Astrocyte (in vitro differentiated cells and primary cell): ENCODE data around the gene CDH13. TPM values are rescaled to one million over a fixed set of nuclear protein-coding genes. Genes with fewer than 3 reads are reported as not detected.

Experiments used
- DNase-seq: peaks from one replicate; pipeline ENCODE4 v3.0.0-alpha.2; 2010; ENCODE audit warnings: low read depth
- FAIRE-seq: peaks from 2 replicates; lab custom pipeline; 2011; peaks lifted over from hg19 to GRCh38; lab: Jason Lieb, UNC
- H2AFZ ChIP-seq: 2 replicates; pipeline ENCODE4 v1.6.0; 2012; ENCODE audit warnings: low read depth, low read length, inconsistent platforms
- H3K27ac ChIP-seq: 2 replicates; pipeline ENCODE4 v1.5.1; 2011; ENCODE audit warnings: low read depth, low read length, inconsistent platforms
- H3K27me3 ChIP-seq: 2 replicates; pipeline ENCODE4 v1.6.0; 2011; ENCODE audit warnings: low read length, inconsistent platforms; ENCODE audit not compliant: insufficient read depth
- H3K36me3 ChIP-seq: 2 replicates; pipeline ENCODE4 v1.5.1; 2011; ENCODE audit warnings: low read length, inconsistent platforms; ENCODE audit not compliant: insufficient read depth
- H3K4me1 ChIP-seq: 2 replicates; pipeline ENCODE4 v1.5.1; 2011; ENCODE audit warnings: low read length, inconsistent platforms; ENCODE audit not compliant: insufficient read depth
- H3K4me2 ChIP-seq: 2 replicates; pipeline ENCODE4 v1.6.0; 2012; ENCODE audit warnings: low read length, inconsistent platforms
- H3K4me3 ChIP-seq: 2 replicates; pipeline ENCODE4 v1.5.1; 2011; ENCODE audit warnings: low read depth, mild to moderate bottlenecking, low read length, inconsistent platforms; ENCODE audit not compliant: insufficient read depth
- H3K79me2 ChIP-seq: 2 replicates; pipeline ENCODE4 v1.6.0; 2012; ENCODE audit warnings: mild to moderate bottlenecking, low read length, inconsistent platforms; ENCODE audit not compliant: insufficient read depth
- H3K9ac ChIP-seq: 2 replicates; pipeline ENCODE4 v1.6.0; 2012; ENCODE audit warnings: mild to moderate bottlenecking, low read length, inconsistent platforms
- H3K9me3 ChIP-seq: 2 replicates; pipeline ENCODE4 v1.5.1; 2012; ENCODE audit warnings: low read depth, mild to moderate bottlenecking, low read length, inconsistent platforms; ENCODE audit not compliant: insufficient read depth
- H4K20me1 ChIP-seq: 2 replicates; pipeline ENCODE4 v1.6.0; 2012; ENCODE audit warnings: low read length, inconsistent platforms; ENCODE audit not compliant: insufficient read depth
- H3K27ac Mint-ChIP-seq: one replicate; pipeline ENCODE4 v1.8.0; 2021; ENCODE audit warnings: mild to moderate bottlenecking, mixed read lengths; ENCODE audit not compliant: unreplicated experiment
- H3K27me3 Mint-ChIP-seq: one replicate; pipeline ENCODE4 v1.8.0; 2021; ENCODE audit warnings: low read depth, mixed read lengths; ENCODE audit not compliant: unreplicated experiment
- H3K36me3 Mint-ChIP-seq: one replicate; pipeline ENCODE4 v1.8.0; 2021; ENCODE audit warnings: low read depth, mixed read lengths; ENCODE audit not compliant: unreplicated experiment
- H3K4me1 Mint-ChIP-seq: one replicate; pipeline ENCODE4 v1.8.0; 2021; ENCODE audit warnings: low read depth, mixed read lengths; ENCODE audit not compliant: unreplicated experiment
- H3K4me3 Mint-ChIP-seq: one replicate; pipeline ENCODE4 v1.8.0; 2021; ENCODE audit warnings: mild to moderate bottlenecking, moderate library complexity, mixed read lengths; ENCODE audit not compliant: unreplicated experiment
- H3K9me3 Mint-ChIP-seq: one replicate; pipeline ENCODE4 v1.8.0; 2021; ENCODE audit warnings: mild to moderate bottlenecking, mixed read lengths; ENCODE audit not compliant: unreplicated experiment
- EZH2 ChIP-seq: IDR thresholded peaks from 2 replicates; pipeline ENCODE4 v1.6.1; 2012; ENCODE audit warnings: mild to moderate bottlenecking, low read length, inconsistent platforms; ENCODE audit not compliant: insufficient read depth
- total RNA-seq: library from RNA; stranded (reverse); gene quantifications from 2 replicates; pipeline ENCODE4 v1.2.1, GENCODE V29; 2021
- TF ChIP-seq, protein P1 (sequence below): IDR thresholded peaks from 2 replicates; pipeline ENCODE4 v1.5.1; 2011; ENCODE audit warnings: low read depth, mild to moderate bottlenecking, inconsistent platforms, low read length, moderate library complexity; ENCODE audit not compliant: insufficient read depth

The CDH13 gene
- total RNA-seq, 1 donor from 2014 or later = 41.7 TPM

DNA sequence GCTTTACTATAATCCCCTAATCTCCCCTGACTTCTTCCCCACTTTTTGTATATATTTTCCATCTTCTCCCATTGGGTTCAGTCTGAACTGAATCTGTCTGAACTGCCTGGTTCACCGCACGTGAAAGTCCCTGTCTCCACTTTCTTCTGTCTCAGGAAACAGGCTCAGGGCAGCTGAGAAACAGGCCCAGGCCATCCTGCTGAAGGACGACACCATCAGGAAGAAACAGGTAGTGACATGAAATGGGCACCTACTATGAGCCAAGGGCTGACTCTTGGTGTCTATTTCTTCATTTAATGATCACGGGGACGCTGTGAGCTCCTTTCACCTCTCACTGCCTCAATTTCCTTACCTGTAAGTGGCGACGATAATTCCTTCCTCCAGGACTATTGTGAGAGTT, 1090.5 kb downstream of the CDH13 start:
- Mint-ChIP-seq H3K27me3 (peaks cover 3% of the 10 kb centered on the region), H3K36me3 (no peaks in the 10 kb centered on the region), H3K4me1 (peaks cover 28% of the 10 kb centered on the region), H3K4me3 (peak overlapping the region; percentile 63), H3K9me3 (peaks cover 3% of the 10 kb centered on the region), H3K27ac (peak overlapping the region; percentile 90)
- peak overlapping the region; percentile 72 for H3K4me2 ChIP-seq
- FAIRE-seq = no peak
- no peak overlapping the region for H3K4me3 ChIP-seq
- no peaks in the 10 kb centered on the region for H3K9me3 ChIP-seq
- DNase-seq = no peak
- H3K27me3 ChIP-seq = no peaks in the 10 kb centered on the region
- peak overlapping the region; percentile 43 for H3K9ac ChIP-seq
- no peak for TF ChIP-seq EZH2
- TF ChIP-seq, protein P1, sequence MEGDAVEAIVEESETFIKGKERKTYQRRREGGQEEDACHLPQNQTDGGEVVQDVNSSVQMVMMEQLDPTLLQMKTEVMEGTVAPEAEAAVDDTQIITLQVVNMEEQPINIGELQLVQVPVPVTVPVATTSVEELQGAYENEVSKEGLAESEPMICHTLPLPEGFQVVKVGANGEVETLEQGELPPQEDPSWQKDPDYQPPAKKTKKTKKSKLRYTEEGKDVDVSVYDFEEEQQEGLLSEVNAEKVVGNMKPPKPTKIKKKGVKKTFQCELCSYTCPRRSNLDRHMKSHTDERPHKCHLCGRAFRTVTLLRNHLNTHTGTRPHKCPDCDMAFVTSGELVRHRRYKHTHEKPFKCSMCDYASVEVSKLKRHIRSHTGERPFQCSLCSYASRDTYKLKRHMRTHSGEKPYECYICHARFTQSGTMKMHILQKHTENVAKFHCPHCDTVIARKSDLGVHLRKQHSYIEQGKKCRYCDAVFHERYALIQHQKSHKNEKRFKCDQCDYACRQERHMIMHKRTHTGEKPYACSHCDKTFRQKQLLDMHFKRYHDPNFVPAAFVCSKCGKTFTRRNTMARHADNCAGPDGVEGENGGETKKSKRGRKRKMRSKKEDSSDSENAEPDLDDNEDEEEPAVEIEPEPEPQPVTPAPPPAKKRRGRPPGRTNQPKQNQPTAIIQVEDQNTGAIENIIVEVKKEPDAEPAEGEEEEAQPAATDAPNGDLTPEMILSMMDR = peak; percentile 20
- H3K36me3 ChIP-seq = no peaks in the 10 kb centered on the region
- H4K20me1 ChIP-seq = no peaks in the 10 kb centered on the region
- H3K4me1 ChIP-seq = peaks cover 15% of the 10 kb centered on the region
- peak overlapping the region; percentile 75 for H3K27ac ChIP-seq
- no peak overlapping the region for H2AFZ ChIP-seq
- no peaks in the 10 kb centered on the region for H3K79me2 ChIP-seq

DNA sequence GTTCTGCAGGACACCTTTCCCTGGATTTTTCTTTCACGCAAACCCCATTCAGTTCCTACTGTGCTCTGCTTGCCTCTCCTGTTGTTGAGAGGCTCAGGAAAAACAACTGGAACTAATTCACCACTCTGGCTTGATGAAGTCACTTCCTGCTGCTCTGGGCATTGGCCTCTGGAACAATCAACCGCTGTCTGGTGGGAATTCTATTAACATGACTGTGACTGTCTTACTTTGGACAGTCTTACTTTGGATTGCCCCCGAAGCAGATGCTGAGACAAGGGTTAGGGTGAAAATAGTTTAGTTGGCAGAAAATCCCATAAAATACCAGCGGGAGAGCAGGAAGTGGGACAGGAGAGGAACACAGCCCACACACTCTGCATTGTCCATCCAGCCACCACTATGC, 1091.0 kb downstream of the CDH13 start:
- no peaks in the 10 kb centered on the region for H3K9me3 ChIP-seq
- H3K27ac Mint-ChIP-seq = peak overlapping the region; percentile 90
- peak overlapping the region; percentile 63 for H3K4me3 Mint-ChIP-seq
- peaks cover 15% of the 10 kb centered on the region for H3K4me1 ChIP-seq
- peak overlapping the region; percentile 72 for H3K4me2 ChIP-seq
- TF ChIP-seq EZH2 = no peak
- TF ChIP-seq, protein P1 = no peak
- no peaks in the 10 kb centered on the region for H3K27me3 ChIP-seq
- H3K27me3 Mint-ChIP-seq = peaks cover 7% of the 10 kb centered on the region
- no peaks in the 10 kb centered on the region for H4K20me1 ChIP-seq
- H3K27ac ChIP-seq = peak overlapping the region; percentile 75
- H3K9ac ChIP-seq = peak overlapping the region; percentile 43
- peaks cover 28% of the 10 kb centered on the region for H3K4me1 Mint-ChIP-seq
- peak; percentile 90 for DNase-seq
- H3K4me3 ChIP-seq = no peak overlapping the region
- H3K79me2 ChIP-seq = no peaks in the 10 kb centered on the region
- no peak overlapping the region for H2AFZ ChIP-seq
- FAIRE-seq = peak; percentile 43
- peaks cover 3% of the 10 kb centered on the region for H3K9me3 Mint-ChIP-seq
- no peaks in the 10 kb centered on the region for H3K36me3 Mint-ChIP-seq
- no peaks in the 10 kb centered on the region for H3K36me3 ChIP-seq

DNA sequence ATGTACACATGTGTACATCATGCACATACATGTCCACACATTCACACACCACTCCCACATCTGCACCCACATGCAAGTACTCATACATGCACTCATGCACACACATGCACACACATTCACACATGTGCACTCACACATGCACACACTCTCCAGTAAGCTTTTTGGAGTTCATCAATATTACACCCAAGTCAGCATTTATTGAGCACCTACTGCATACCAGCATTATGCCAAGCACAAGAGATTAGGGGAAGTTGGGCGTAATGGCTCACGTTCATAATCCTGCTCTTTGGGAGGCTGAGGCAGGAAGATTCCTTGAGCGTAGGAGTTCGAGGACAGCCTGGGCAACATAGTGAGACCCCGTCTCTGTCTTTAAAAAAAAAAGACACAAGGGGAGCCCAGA, 1093.4 kb downstream of the CDH13 start:
- DNase-seq (no peak), FAIRE-seq (no peak)
- peaks cover 21% of the 10 kb centered on the region for H3K4me1 Mint-ChIP-seq
- no peak overlapping the region for H3K9ac ChIP-seq
- H3K36me3 ChIP-seq = no peaks in the 10 kb centered on the region
- no peak overlapping the region for H2AFZ ChIP-seq
- no peaks in the 10 kb centered on the region for H3K79me2 ChIP-seq
- TF ChIP-seq, protein P1 = no peak
- TF ChIP-seq EZH2 = no peak
- peaks cover 11% of the 10 kb centered on the region for H3K9me3 Mint-ChIP-seq
- H3K36me3 Mint-ChIP-seq = no peaks in the 10 kb centered on the region
- no peak overlapping the region for H3K27ac ChIP-seq
- no peak overlapping the region for H3K27ac Mint-ChIP-seq
- peaks cover 15% of the 10 kb centered on the region for H3K4me1 ChIP-seq
- no peak overlapping the region for H3K4me3 ChIP-seq
- H3K27me3 Mint-ChIP-seq = peaks cover 7% of the 10 kb centered on the region
- no peaks in the 10 kb centered on the region for H3K27me3 ChIP-seq
- no peaks in the 10 kb centered on the region for H4K20me1 ChIP-seq
- H3K4me2 ChIP-seq = no peak overlapping the region
- H3K9me3 ChIP-seq = peaks cover 3% of the 10 kb centered on the region
- no peak overlapping the region for H3K4me3 Mint-ChIP-seq
